Measurements from ENCODE around the gene IRF2BP2.

DNA sequence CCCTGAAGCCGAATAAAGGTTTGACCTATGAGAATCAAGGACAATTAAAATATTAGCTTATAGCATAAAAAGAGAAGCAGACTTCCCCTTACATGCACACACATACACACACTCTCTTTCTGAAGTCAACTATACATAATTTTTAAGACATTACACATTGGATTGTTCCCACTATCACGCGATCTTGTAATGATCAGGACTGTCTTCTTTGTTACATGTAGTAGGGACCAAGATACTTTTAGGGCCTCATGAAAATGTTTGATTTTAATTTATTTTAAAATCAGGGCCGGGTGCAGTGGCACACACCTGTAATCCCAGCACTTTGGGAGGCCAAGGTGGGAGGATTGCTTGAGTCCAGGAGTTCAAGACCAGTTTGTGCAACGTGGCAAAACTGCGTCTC lies 16.4 kb upstream of the IRF2BP2 start:
- no peak for TF ChIP-seq CTCF (IDR thresholded peaks at IDR 0.05)
- TF ChIP-seq ZFX (IDR thresholded peaks at IDR 0.05; ENCODE audit: borderline replicate concordance) = no peak
